Activated naive CD8-positive, alpha-beta T cell treated with anti-CD3 and anti-CD28 coated beads for 36 hours (primary cell): ENCODE data around the gene ACADSB. TPM values are rescaled to one million over a fixed set of nuclear protein-coding genes. Genes with fewer than 3 reads are reported as not detected.

Experiments used
- DNase-seq: peaks from one replicate; pipeline ENCODE4 v3.0.0; 2021
- H3K27ac Mint-ChIP-seq: one replicate; pipeline ENCODE4 v1.8.0; 2022; ENCODE audit warnings: mild to moderate bottlenecking, moderate library complexity, mixed read lengths
- H3K27me3 Mint-ChIP-seq: one replicate; pipeline ENCODE4 v1.8.0; 2022; ENCODE audit warnings: mild to moderate bottlenecking, mixed read lengths
- H3K36me3 Mint-ChIP-seq: one replicate; pipeline ENCODE4 v1.8.0; 2021; ENCODE audit warnings: mild to moderate bottlenecking, mixed read lengths
- H3K4me1 Mint-ChIP-seq: one replicate; pipeline ENCODE4 v1.8.0; 2021; ENCODE audit warnings: mixed read lengths
- H3K4me3 Mint-ChIP-seq: one replicate; pipeline ENCODE4 v1.8.0; 2022; ENCODE audit warnings: mild to moderate bottlenecking, moderate library complexity, mixed read lengths
- H3K9me3 Mint-ChIP-seq: one replicate; pipeline ENCODE4 v1.8.0; 2022; ENCODE audit warnings: mixed read lengths
- total RNA-seq, 2 experiments: library from RNA; stranded (reverse); gene quantifications; one replicate each; pipeline ENCODE4 v1.2.3, GENCODE V29; 2021

The ACADSB gene
- 10 to 100 TPM; 23.3 to 25.1 TPM for total RNA-seq

GRCh38 chr10:123008355-123009104 lies at the start of gene ACADSB, which contains the start of gene IKZF5:
Gene ACADSB (plus strand): TSS chr10:123009006. CDS start chr10:123009030, 24 bp downstream.
Gene IKZF5 (minus strand): TSS chr10:123008795. CDS start chr10:122998625, 10,170 bp downstream.
- Mint-ChIP-seq H3K36me3 (peaks cover 27% of the 10 kb centered on the region), H3K4me1 (peaks cover 37% of the 10 kb centered on the region), H3K4me3 (peak within 1 kb of the TSS; percentile 95), H3K27me3 (no peaks in the 10 kb centered on the region), H3K9me3 (no peaks in the 10 kb centered on the region), H3K27ac (peak within 1 kb of the TSS; percentile 94)
- peak; percentile 94 for DNase-seq

- H3K36me3 Mint-ChIP-seq = peaks cover 18% of the 10 kb centered on the region
- H3K4me1 Mint-ChIP-seq = no peaks in the 10 kb centered on the region
- peaks cover 17% of the 10 kb centered on the region for H3K9me3 Mint-ChIP-seq
- H3K27ac Mint-ChIP-seq = no peak overlapping the region
- H3K27me3 Mint-ChIP-seq = peaks cover 7% of the 10 kb centered on the region
- DNase-seq = no peak
- H3K4me3 Mint-ChIP-seq = no peak overlapping the region
Observed at GRCh38 chr10:122962405-122962804, 46.4 kb upstream of the ACADSB start.

- Mint-ChIP-seq H3K27ac (no peak overlapping the region), H3K4me3 (no peak overlapping the region), H3K9me3 (peaks cover 26% of the 10 kb centered on the region), H3K27me3 (peaks cover 10% of the 10 kb centered on the region), H3K4me1 (no peaks in the 10 kb centered on the region), H3K36me3 (peaks cover 20% of the 10 kb centered on the region)
- no peak for DNase-seq
Observed at GRCh38 chr10:122966879-122967278, 41.9 kb upstream of the ACADSB start.

GRCh38 chr10:122968698-122969097 lies 40.1 kb upstream of the ACADSB start:
- Mint-ChIP-seq H3K9me3 (peaks cover 26% of the 10 kb centered on the region), H3K27ac (no peak overlapping the region), H3K36me3 (peaks cover 16% of the 10 kb centered on the region), H3K27me3 (peaks cover 10% of the 10 kb centered on the region), H3K4me1 (no peaks in the 10 kb centered on the region), H3K4me3 (no peak overlapping the region)
- DNase-seq = no peak

GRCh38 chr10:122974023-122974422 lies 34.8 kb upstream of the ACADSB start:
- H3K4me3 Mint-ChIP-seq = no peak overlapping the region
- no peaks in the 10 kb centered on the region for H3K27me3 Mint-ChIP-seq
- H3K4me1 Mint-ChIP-seq = no peaks in the 10 kb centered on the region
- H3K27ac Mint-ChIP-seq = no peak overlapping the region
- DNase-seq = no peak
- no peaks in the 10 kb centered on the region for H3K9me3 Mint-ChIP-seq
- no peaks in the 10 kb centered on the region for H3K36me3 Mint-ChIP-seq

GRCh38 chr10:122974543-122975064 lies 34.2 kb upstream of the ACADSB start:
- Mint-ChIP-seq H3K27ac (no peak overlapping the region), H3K4me3 (no peak overlapping the region), H3K36me3 (no peaks in the 10 kb centered on the region), H3K27me3 (no peaks in the 10 kb centered on the region), H3K4me1 (no peaks in the 10 kb centered on the region), H3K9me3 (no peaks in the 10 kb centered on the region)
- DNase-seq = no peak

- peak; percentile 88 for DNase-seq
- Mint-ChIP-seq H3K9me3 (no peaks in the 10 kb centered on the region), H3K27me3 (no peaks in the 10 kb centered on the region), H3K27ac (peak within 1 kb of the TSS; percentile 96), H3K4me3 (peak within 1 kb of the TSS; percentile 85), H3K4me1 (peaks cover 13% of the 10 kb centered on the region), H3K36me3 (peaks cover 4% of the 10 kb centered on the region)
Observed at GRCh38 chr10:122980209-122981065, 28.4 kb upstream of the ACADSB start, which contains the start of gene PSTK. Gene PSTK (plus strand): TSS chr10:122980401. CDS start chr10:122980480, 79 bp downstream.

- DNase-seq = no peak
- H3K9me3 Mint-ChIP-seq = no peaks in the 10 kb centered on the region
- no peaks in the 10 kb centered on the region for H3K27me3 Mint-ChIP-seq
- H3K27ac Mint-ChIP-seq = peak overlapping the region; percentile 96
- peaks cover 4% of the 10 kb centered on the region for H3K36me3 Mint-ChIP-seq
- peaks cover 13% of the 10 kb centered on the region for H3K4me1 Mint-ChIP-seq
- H3K4me3 Mint-ChIP-seq = peak overlapping the region; percentile 85
Observed at GRCh38 chr10:122981066-122981464, 27.7 kb upstream of the ACADSB start.

- no peak overlapping the region for H3K4me3 Mint-ChIP-seq
- H3K9me3 Mint-ChIP-seq = no peaks in the 10 kb centered on the region
- no peak overlapping the region for H3K27ac Mint-ChIP-seq
- no peak for DNase-seq
- peaks cover 9% of the 10 kb centered on the region for H3K36me3 Mint-ChIP-seq
- peaks cover 16% of the 10 kb centered on the region for H3K4me1 Mint-ChIP-seq
- H3K27me3 Mint-ChIP-seq = no peaks in the 10 kb centered on the region
Observed at GRCh38 chr10:122983898-122984297, 24.9 kb upstream of the ACADSB start.

- Mint-ChIP-seq H3K9me3 (no peaks in the 10 kb centered on the region), H3K27me3 (no peaks in the 10 kb centered on the region), H3K4me3 (no peak overlapping the region), H3K27ac (no peak overlapping the region), H3K4me1 (peaks cover 15% of the 10 kb centered on the region), H3K36me3 (peaks cover 9% of the 10 kb centered on the region)
- DNase-seq = no peak
Observed at GRCh38 chr10:122984708-122985107, 24.1 kb upstream of the ACADSB start.

GRCh38 chr10:122986335-122986734 lies 22.5 kb upstream of the ACADSB start:
- Mint-ChIP-seq H3K4me1 (peaks cover 9% of the 10 kb centered on the region), H3K36me3 (peaks cover 9% of the 10 kb centered on the region), H3K27ac (no peak overlapping the region), H3K4me3 (no peak overlapping the region), H3K27me3 (no peaks in the 10 kb centered on the region), H3K9me3 (no peaks in the 10 kb centered on the region)
- DNase-seq = no peak

- Mint-ChIP-seq H3K4me1 (peaks cover 8% of the 10 kb centered on the region), H3K27ac (no peak overlapping the region), H3K9me3 (no peaks in the 10 kb centered on the region), H3K4me3 (no peak overlapping the region), H3K27me3 (no peaks in the 10 kb centered on the region), H3K36me3 (peaks cover 5% of the 10 kb centered on the region)
- no peak for DNase-seq
Observed at GRCh38 chr10:122988501-122988900, 20.3 kb upstream of the ACADSB start.

GRCh38 chr10:122990278-122990677 lies 18.5 kb upstream of the ACADSB start:
- H3K4me3 Mint-ChIP-seq = no peak overlapping the region
- peak overlapping the region; percentile 57 for H3K27ac Mint-ChIP-seq
- H3K27me3 Mint-ChIP-seq = no peaks in the 10 kb centered on the region
- H3K4me1 Mint-ChIP-seq = peaks cover 8% of the 10 kb centered on the region
- H3K36me3 Mint-ChIP-seq = peaks cover 10% of the 10 kb centered on the region
- no peaks in the 10 kb centered on the region for H3K9me3 Mint-ChIP-seq
- no peak for DNase-seq

GRCh38 chr10:122992031-122992585 lies 16.7 kb upstream of the ACADSB start:
- H3K27ac Mint-ChIP-seq = peak overlapping the region; percentile 54
- H3K27me3 Mint-ChIP-seq = no peaks in the 10 kb centered on the region
- H3K36me3 Mint-ChIP-seq = peaks cover 9% of the 10 kb centered on the region
- H3K9me3 Mint-ChIP-seq = no peaks in the 10 kb centered on the region
- H3K4me3 Mint-ChIP-seq = no peak overlapping the region
- DNase-seq = no peak
- H3K4me1 Mint-ChIP-seq = peaks cover 8% of the 10 kb centered on the region
